Stimulated activated CD8-positive, alpha-beta memory T cell treated with anti-CD3 and anti-CD28 coated beads, Interleukin-12 subunit alpha, Interleukin-12 subunit beta, amount 100 ng/mL, for 1 hour (primary cell): ENCODE measurements around the gene DESI1.
"Not testable (repeated sequence)": the region's sequence is repeated elsewhere in the genome, so short reads cannot be mapped to it uniquely, and the experiment has no call there.

Experiments
- DNase-seq: peaks from one replicate; pipeline ENCODE4 v3.0.0-alpha.2; 2020; ENCODE audit warnings: low read depth

Gene DESI1

DNA sequence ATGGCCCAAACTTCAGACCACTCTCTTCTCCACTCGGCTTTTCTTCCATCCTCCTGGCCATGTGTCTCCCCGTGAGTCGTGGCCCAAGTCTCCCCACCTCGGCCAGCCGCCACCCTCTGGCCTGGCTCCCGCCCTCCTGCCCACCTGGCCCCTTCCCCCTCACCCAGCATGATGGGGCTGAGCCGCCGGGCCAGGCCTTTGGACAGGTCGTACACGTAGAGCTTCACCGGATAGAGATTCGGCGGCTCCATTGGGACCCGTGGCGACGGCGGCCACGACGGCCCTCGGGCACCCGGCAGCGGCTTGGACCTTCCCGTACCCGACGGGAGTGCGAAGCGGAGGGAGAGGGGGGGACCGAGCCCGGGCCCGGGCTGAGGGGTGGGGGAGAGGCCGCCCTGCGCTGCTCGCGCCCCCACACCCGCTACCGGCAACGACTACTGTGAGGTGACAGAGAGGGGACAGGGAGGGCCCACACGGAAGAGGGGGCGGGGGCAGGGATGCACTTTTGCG, at the start of gene DESI1:
DESI1 (minus strand) TSS at position 455 of the 510 bp plus-strand sequence; CDS start at position 251, 204 bp downstream.
- DNase-seq = no peak

DNA sequence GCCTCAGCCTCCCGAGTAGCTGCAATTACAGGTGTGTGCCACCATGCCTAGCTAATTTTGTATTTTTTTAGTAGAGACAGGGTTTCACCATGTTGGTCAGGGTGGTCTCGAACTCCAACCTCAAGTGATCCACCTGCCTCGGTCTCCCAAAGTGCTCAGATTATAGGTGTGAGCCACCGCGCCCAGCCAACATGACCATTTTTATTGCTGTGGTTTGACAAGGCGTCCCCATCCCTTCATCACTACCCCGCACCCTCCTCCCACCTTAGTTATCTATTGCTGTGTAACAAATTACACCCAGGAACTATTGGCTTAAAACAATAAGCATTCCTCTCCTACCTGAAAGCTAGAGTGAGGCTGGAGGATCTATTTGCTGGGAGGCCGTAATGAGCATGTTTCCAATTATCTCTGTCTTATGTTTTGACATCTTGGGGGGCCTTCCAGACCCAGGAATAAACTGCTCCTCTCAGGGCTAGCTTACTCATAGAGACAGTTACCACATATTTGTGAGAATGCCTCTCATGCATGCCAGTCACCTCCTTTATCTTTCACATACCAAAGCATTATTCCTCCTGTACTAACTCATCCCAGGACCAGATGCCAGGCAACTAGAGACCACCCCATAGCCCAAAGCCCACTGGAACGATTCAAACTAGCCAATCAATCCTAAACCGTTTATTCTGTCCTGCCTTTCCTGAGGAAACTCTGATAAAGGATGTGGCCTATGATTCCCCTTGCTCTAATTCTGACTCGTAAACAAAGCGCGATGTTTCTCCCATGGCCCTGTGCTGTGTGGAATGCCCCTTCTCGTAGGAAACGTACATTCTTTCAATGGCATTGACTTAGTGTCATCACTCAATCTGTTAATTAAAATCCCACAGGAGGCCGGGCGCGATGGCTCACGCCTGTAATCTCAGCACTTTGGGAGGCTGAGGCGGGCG, 48.4 kb upstream of the DESI1 start:
- DNase-seq = no peak

DNA sequence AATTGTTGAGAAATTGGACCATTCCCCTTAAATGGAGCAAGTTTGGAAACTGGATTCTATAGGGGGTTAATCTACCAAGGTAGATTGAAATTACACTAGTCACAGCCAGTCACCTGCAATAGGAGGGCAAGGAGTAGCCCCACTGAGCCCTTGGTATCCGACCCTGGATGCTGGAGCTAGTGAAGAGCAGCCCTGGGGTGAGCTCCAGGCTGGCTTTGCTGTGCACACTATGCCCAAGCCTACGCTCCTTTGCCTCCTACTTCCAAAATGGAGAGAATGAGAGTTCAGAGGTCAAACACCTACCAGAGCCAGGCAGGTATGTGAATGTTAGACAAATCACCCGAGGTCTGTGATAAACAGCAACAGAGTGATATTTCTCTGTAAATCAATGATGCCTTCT, 44.1 kb upstream of the DESI1 start:
- DNase-seq = no peak

DNA sequence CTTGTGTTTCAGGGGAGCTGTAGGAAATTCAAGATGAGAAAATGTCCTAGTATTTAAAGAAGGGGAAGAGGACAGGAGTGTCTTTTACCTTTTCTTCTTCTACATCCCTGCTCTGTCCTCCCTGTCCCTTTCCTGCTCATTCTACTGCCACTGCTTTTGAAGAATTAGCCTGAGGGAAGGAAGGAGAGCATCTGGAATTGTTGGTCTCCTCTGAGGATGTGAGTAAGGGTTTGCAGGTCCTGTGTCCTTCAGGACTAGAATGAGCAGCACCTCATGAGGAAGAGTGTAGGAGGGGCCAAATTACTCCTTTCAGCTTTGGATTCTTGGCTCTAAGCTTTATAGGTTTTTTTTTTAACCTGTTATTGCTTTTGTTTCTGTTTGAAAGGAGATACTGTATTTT, 43.6 kb upstream of the DESI1 start:
- DNase-seq = no peak

DNA sequence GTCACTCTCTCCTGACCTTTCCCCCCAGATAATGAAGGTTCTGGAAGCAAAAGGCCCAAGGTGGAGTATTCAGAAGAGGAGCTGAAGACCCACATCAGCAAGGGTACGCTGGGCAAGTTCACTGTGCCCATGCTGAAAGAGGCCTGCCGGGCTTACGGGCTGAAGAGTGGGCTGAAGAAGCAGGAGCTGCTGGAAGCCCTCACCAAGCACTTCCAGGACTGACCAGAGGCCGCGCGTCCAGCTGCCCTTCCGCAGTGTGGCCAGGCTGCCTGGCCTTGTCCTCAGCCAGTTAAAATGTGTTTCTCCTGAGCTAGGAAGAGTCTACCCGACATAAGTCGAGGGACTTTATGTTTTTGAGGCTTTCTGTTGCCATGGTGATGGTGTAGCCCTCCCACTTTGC, 42.8 kb upstream of the DESI1 start:
- DNase-seq = not testable (repeated sequence)

DNA sequence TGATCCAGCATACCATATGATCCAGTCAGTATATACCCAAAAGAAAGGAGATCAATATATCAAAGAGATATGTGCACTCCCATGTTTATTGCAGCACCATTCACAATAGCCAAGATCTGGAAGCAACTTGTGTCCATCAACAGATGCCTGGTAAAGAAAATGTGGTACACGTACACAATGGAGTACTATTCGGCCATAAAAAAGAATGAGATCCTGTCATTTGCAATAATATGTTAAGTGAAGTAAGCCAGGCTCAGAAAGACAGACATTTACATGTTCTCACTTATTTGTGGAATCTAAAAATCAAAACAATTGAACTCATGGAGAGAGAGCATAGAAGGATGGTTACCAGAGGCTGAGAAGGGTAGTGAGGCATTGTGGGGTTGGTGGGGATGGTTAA, 40.9 kb upstream of the DESI1 start:
- no peak for DNase-seq

DNA sequence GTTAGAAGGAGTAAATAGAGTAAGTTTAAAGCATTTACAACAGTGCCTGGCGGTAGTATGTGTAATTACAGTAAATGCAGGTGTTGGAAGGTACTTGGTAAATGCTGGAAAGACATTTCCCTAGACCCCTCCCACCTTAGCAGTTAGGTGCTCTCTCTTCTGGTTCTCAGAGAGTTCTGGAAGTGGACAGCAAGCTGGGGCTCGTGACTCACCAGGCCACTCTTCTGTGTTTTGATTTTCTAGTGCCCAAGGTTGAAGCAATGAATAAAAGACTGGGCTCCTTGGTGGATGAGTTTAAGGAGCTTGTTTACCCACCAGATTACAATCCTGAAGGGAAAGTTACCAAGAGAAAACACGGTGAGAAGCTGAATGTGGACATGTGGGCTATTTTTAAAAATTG, 40.2 kb upstream of the DESI1 start:
- DNase-seq = no peak

DNA sequence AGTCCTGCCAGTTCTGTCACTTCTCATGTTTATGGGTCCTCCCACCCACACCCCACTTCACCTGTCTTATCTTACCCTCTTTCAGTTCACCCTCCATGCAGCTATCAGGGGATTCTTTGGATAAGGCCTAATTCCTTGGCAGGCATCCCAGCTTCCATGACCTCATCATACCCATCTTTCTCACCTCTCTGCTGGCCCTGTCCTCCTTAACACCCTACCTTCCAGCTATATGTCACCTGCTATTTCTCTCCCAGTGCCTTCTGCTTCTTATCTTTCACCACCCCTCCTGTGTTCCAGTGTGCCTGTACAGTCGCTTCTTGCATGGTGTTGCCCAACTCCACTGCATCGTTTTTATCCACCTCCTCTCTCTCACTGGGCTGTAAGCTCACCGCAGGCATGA, 39.6 kb upstream of the DESI1 start:
- DNase-seq = no peak

DNA sequence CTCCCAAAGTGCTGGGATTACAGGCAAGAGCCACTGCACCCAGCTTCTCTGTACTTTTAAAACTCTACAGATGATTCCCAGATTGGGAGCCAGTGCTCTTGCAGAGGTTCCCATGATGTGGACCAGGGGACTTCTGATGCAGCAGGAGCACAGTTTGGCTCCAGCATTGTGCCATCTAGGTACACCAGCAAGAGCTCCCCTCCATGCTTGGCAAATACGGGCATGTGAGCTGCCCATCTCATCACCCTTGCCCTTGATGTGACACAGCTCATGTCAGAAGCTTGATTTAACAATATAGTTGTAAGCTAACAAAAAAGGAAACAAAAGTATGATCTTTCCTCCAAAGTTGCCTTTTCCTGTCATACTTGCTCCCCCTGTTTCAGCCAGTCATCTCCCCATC, 39.1 kb upstream of the DESI1 start:
- no peak for DNase-seq

DNA sequence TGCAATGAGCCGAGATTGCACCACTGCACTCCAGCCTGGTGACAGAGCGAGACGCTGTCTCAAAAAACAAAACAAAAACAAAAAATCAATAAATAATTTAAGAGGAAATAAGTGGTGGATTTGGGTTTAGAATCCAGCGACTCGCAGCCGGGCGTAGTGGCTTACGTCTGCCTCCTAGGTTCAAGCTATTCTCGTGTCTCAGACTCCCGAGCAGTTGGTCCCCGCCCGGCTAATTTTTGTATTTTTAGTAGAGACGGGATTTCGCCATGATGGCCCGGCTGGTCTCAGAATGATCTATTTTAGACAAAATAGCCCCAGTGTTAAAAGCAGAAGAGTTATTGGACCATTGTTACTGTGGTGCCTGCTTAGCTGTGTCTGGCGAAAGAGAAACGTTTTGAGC, 38.0 kb upstream of the DESI1 start:
- no peak for DNase-seq

DNA sequence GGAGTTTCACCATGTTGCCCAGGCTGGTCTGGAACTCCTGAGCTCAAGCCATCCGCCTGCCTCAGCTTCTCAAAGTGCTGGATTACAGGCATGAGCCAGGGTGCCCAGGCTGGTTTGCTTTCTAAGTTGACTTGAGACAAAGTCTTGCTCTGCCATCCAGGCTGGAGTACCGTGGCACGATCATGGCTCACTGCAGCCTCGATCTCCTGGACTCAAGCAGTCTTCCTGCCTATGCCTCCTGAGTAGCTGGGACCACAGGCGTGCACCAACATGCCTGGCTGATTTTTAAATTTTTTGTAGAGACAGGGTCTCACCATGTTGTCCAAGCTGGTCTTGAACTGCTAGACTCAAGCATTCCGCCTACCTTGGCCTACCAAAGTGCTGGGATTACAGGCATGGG, 36.9 kb upstream of the DESI1 start:
- DNase-seq = no peak

DNA sequence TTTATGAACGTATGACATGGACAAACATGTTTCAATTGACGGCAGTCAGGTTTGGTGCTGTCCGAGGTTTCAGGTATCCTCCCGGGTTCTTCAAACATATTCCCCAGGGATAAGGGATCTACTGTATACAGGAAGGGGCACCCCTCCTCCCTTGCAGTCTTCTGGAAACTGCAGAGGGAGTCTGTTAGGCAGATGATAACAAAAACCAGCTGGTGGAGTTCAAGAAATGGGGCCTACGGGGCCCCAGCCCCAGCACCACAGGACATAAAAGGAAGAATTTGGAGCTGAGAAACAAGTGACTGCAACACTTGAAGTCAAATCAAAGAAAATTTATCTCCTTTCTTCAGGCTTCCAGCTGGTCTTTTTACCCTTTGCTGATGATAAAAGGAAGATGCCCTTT, 35.7 kb upstream of the DESI1 start:
- DNase-seq = no peak

DNA sequence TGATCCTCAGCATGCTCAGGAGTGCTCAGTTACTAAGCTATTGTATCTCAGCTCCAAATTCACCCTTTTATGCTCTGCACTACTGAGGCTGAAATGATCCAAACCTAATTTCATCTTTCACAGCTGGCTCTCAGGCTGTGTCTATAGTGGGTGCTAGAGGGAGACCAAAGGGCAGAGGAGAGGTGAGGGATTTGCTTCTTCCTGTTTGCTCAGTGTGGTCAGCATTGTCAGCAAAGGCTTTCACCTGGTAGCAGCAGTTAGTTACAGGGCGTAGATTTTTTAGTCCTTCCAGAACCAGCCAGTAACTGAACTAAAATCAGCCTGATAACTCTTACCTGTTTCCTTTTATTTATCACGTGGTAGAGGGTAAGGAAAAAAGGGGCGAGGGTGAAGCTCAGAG, 33.5 kb upstream of the DESI1 start:
- DNase-seq = no peak

DNA sequence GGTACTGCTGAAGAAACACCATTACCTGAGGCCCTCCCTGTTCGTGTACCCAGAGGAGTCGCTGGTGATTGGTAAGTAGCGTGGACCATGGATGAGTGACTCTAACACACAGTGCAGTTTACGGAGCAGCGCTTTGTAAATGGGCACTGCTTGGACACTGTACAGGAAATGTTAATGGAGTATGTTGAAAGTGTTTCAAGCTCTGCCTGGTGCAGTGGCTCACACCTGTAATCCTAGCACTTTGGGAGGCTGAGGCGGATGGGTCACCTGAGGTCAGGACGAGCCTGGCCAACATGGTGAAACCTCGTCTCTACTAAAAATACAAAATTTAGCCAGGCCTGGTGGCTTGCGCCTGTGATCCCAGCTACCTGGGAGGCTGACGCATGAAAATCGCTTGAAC, 30.0 kb upstream of the DESI1 start:
- DNase-seq = no peak

DNA sequence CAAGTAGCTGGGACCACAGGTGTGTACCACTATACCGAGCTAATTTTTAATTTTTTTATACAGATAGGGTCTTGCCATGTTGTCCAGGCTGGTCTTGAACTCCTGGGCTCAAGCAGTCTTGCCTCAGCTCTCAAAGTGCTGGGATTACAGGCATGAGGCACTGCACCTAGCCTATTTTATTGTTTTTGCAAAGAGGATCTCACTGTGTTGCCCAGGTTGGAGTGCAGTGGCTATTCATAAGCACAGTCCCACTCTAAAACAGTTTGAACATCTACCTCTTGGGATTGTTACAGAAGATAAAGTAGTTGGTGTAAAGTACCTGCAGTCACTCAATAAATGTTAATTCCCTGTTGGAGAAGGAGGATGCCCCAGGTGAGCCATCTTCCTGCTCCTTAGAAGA, 29.4 kb upstream of the DESI1 start:
- DNase-seq = no peak

DNA sequence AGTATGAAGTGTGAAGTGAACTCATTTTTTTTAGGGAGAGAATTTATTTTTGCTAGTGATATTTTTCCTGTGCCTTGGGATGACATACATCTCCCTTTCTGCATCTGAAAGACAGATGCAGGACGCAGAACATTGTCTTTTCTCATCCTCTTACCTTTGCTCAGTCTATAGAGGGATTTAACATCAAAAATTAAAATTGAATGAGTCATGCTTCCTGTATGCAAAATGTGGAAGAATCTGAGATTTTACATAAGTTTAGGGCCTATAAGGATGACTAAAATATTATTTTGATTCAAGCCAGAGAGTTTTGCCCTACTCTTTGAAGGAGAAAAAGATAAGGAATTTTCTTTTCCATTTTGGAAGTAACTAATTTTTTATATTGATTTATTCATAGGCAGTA, 27.6 kb upstream of the DESI1 start:
- DNase-seq = no peak

DNA sequence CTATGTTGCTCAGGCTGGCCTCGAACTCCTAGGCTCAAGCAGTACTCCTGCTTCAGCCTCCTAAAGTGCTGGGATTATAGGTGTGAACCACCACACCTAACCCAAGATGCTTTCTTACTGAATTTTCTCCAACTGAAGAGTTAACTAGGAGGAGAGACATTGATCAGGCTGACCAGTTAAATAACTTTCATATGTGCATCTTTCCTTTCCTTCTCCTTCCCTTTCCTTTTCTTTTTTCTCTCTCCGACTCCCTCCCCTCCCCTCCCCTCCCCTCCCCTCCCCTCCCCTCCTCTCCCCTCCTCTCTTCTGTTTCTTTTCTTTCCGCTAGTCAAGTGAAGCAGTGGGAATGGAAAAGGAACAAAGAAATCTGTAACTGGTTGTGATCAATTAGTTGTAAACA, 26.9 kb upstream of the DESI1 start:
- no peak for DNase-seq

DNA sequence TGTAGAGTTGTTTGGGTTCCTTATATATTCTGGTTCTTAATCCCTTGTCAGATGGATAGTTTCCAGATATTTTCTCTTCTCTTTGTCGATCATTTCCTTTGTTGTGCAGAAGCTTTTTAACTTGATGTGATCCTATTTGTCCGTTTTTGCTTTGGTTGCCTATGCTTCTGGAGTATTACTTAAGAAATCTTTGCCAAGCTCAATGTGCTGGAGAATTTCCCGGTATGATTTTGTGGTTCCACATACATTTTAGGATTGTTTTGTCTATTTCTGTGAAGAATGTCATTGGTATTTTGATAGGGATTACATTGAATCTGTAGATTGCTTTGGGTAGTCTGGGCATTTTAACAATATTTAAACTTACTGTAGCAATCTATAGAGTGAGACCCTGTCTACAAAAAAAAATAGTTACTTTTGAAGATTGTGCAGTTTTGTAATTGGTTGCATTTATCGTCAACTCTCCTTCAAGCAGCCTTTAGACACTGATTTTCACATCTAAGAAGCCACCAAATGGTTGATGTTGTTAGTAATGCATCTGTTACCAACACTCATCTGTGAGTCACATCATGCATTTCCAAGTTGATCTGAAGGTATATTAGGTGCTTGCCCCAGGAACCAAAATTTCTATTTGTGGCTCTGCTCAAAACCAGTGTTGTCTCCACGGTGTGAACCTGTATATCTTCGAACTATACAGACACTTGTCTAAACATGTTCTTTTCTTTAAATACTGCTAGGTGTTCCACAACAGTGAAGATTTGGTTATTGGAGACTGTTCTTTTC, 21.7 kb upstream of the DESI1 start:
- no peak for DNase-seq

DNA sequence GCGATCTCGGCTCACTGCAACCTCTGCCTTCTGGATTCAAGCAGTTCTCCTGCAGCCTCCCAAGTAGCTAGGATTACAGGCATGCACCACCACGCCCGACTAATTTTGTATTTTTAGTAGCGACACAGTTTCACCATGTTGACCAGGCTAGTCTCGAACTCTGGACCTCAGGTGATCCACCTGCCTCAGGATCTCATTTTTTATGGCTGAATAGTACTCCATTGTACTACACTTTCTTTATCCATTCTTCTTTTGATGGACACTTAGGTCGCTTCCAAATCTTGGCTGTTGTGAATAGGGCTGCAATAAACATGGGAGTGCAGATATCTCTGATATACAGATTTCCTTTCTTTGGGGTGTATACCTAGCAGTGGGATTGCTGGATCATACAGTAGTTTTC, 21.0 kb upstream of the DESI1 start:
- DNase-seq = no peak

DNA sequence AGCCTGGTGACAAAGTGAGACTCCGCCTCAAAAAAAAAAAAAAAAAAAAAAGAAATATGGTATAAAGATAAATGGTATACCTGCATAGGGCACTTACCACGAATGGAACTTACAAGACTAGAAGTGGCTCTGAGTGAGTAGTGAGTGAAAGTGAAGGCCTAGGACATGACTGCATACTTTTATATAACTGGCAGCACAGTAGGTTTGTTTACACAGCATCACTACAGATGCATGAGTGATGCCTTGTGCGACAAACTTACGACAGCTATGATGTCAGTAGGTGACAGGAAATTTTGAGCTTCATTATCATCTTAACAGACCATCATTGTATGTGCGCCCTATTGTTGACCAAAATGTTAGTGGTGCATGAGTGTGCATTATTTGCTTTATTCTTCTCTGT, 17.9 kb upstream of the DESI1 start:
- no peak for DNase-seq

DNA sequence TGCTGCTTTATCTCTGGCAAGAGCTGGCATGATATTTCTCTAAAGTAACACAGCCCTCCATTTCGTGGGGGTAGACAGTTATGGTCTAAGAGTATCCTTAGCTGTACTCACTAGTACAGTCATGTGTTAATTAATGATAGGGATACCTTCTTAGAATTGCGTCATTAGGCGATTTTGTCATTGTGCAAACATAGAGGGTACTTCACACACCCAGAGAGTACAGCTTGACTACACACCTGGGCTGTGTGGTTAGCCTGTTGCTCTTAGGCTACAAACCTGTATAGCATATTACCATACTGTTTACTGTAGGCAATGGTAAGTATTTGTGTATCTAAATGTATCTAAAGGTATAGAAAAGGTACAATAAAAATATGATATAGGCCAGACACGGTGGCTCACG, 17.3 kb upstream of the DESI1 start:
- no peak for DNase-seq

DNA sequence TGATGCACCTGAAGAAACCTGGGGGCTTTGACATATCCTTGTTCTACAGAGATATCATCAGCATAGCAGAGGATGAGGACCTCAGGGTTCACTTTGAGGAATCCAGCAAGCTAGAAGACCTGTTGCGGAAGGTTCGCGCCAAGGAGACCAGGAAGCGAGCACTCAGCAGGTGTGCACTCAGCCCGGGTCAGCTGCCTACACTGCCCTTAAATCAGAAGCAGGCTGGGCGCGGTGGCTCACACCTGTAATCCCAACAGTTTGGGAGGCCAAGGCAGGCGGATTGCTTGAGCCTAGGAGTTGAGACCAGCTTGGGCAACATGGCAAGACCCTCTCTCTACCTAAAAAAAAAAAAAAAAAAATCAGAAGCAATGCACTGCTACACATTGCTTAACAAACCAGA, 16.8 kb upstream of the DESI1 start:
- DNase-seq = not testable (repeated sequence)

DNA sequence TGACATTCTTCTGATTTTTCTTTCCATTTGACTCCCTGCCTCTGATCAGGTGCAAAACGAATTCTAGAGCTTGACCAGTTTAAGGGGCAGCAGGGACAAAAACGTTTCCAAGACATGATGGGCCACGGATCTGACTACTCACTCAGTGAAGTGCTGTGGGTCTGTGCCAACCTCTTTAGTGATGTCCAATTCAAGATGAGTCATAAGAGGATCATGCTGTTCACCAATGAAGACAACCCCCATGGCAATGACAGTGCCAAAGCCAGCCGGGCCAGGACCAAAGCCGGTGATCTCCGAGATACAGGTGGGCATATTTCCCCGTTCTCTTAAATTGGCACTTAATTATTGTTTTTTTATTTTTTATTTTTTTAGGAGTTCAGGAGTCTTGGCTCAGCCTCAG, 15.6 kb upstream of the DESI1 start:
- no peak for DNase-seq
